CD4-positive, alpha-beta T cell treated with Interleukin-1 beta for 1 hour (primary cell): ENCODE data around the gene NRGN.

Source experiments
- DNase-seq, 2 donors: peaks; one replicate each; pipeline ENCODE4 v3.0.0-alpha.2; 2020 to 2022

Gene NRGN

DNA sequence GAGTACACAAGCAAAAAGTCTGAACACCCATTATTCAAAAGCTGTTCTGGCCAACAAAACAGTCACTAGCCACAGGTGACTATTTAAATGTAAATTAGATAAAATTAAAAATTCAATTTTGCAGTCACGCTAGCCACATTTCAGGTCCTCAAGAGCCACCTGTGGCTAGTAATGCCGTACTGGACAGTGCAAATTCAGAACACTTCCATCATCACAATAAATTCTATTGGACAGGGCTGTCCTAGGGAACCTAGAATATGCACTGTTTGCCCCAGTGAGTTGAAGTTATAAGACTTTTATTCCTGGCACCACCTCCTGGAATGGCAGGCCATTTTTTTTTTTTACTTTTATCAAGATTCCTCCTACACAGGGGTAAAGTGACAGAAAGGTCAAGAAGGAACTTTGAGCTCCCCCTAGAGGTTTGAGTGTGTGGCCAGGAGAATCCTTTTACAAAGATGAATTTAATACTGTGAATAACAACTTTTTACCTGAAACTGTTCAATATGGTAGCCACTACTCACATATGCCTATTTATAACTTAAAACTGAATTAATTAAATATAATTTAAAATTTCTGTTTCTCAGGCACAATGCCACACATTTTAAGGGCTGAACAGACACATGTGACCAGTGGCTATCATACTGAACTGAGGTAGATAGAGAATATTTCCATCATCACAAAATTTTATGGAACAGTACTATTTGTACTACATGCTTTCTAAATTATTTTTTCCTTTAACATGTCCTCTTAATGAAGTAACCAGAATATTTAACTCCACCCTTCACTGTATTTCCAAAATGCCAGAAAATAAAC, 53.9 kb downstream of the NRGN start:
- DNase-seq: peak; percentile 33 to 54

DNA sequence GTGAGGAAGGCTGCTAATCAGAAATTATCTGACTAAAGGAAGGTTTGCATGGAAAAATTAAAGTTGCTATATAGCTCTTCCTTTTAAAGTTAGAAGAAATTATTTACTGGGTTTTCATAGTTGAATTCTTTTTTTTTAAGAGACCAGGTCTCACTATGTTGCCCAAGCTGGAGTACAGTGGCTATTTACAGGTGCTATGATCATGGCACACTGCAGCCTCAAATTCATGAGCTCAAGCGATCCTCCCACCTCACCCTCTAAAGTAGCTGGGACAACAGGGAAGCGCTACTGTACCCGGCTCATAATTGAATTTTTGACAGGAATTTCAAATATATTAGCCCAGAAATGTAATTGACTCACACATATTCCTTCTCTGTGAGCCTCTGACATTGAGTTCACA, 56.6 kb downstream of the NRGN start:
- no peak for DNase-seq
